Measurements from ENCODE around the gene PRKACG.

The PRKACG gene

DNA sequence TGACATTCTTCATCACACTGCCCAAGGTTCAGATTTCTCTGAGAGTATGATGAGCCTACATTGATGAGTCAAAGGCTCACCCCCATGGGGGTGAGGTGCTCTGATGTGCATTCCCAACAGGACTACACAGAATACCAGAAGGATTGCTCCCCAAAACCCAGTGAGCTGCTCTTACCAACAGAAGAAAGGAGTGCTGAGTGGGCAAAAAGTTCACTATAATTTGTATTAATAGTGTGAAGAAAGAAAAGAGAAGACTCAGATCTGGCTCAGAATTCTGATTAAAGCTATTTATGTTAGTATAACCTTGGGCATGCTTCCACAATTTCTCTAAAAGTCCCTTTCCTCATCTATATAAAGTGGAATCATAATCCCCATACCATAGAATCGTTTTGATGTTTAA, 46.1 kb downstream of the PRKACG start:
- Histone ChIP-seq H3K9me2 (ENCODE audit: low read depth, low read length) (no peaks in the 10 kb centered on the region), H3K9me3 (ENCODE audit: low read length) (no peaks in the 10 kb centered on the region), H3K4me2 (ENCODE audit: low read length) (no peak overlapping the region), H3K79me2 (ENCODE audit: insufficient read depth, low read length) (no peaks in the 10 kb centered on the region), H3K27ac (ENCODE audit: low read depth, low read length, poor library complexity, severe bottlenecking) (no peak overlapping the region), H4K20me1 (ENCODE audit: insufficient read depth, low read length) (no peaks in the 10 kb centered on the region), H3K9ac (ENCODE audit: low read length) (no peak overlapping the region), H3K4me1 (ENCODE audit: insufficient read depth, low read length, severe bottlenecking) (no peaks in the 10 kb centered on the region), H3F3A (ENCODE audit: insufficient read depth, low read length) (no peaks in the 10 kb centered on the region), H2AFZ (ENCODE audit: low read length) (no peak overlapping the region), H3K4me3 (ENCODE audit: low read depth, low read length, poor library complexity, severe bottlenecking) (no peak overlapping the region), H3K27me3 (ENCODE audit: insufficient read depth, low read length) (no peaks in the 10 kb centered on the region), H3K36me3 (ENCODE audit: insufficient read depth, low read length) (no peaks in the 10 kb centered on the region)
- no peak for TF ChIP-seq EZH2 (IDR thresholded peaks at IDR 0.05; ENCODE audit: borderline replicate concordance, low read length)
- TF ChIP-seq, protein P1, sequence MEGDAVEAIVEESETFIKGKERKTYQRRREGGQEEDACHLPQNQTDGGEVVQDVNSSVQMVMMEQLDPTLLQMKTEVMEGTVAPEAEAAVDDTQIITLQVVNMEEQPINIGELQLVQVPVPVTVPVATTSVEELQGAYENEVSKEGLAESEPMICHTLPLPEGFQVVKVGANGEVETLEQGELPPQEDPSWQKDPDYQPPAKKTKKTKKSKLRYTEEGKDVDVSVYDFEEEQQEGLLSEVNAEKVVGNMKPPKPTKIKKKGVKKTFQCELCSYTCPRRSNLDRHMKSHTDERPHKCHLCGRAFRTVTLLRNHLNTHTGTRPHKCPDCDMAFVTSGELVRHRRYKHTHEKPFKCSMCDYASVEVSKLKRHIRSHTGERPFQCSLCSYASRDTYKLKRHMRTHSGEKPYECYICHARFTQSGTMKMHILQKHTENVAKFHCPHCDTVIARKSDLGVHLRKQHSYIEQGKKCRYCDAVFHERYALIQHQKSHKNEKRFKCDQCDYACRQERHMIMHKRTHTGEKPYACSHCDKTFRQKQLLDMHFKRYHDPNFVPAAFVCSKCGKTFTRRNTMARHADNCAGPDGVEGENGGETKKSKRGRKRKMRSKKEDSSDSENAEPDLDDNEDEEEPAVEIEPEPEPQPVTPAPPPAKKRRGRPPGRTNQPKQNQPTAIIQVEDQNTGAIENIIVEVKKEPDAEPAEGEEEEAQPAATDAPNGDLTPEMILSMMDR (IDR thresholded peaks at IDR 0.05; ENCODE audit: low read length), result no peak

DNA sequence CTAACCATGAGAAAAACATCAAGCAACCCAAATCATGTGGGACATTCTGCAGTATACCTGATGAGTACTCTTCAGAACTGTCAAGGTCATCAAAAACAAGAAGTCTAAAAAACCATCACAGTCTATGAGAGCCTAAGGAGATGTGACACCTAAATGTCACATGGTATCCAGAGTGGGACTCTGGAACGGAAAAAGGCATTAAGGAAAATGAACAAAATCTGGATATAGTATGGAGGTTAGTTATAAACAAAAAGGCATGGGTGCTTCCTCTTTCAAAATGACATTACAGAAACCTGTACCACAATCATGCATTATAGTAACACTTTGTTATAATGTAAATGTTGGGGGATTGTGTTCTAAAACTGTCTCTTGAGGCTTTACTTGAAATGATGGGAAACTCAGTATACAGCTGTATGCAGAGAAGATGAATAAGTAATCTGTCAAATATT, 47.4 kb downstream of the PRKACG start:
- H3F3A ChIP-seq (ENCODE audit: insufficient read depth, low read length), result no peaks in the 10 kb centered on the region
- H3K4me2 ChIP-seq (ENCODE audit: low read length), result no peak overlapping the region
- no peaks in the 10 kb centered on the region for H3K36me3 ChIP-seq (ENCODE audit: insufficient read depth, low read length)
- H3K9ac ChIP-seq (ENCODE audit: low read length), result no peak overlapping the region
- no peak overlapping the region for H2AFZ ChIP-seq (ENCODE audit: low read length)
- no peaks in the 10 kb centered on the region for H4K20me1 ChIP-seq (ENCODE audit: insufficient read depth, low read length)
- H3K4me3 ChIP-seq (ENCODE audit: low read depth, low read length, poor library complexity, severe bottlenecking), result no peak overlapping the region
- no peak for TF ChIP-seq EZH2 (IDR thresholded peaks at IDR 0.05; ENCODE audit: borderline replicate concordance, low read length)
- TF ChIP-seq, protein P1 (IDR thresholded peaks at IDR 0.05; ENCODE audit: low read length), result no peak
- H3K79me2 ChIP-seq (ENCODE audit: insufficient read depth, low read length), result no peaks in the 10 kb centered on the region
- no peaks in the 10 kb centered on the region for H3K27me3 ChIP-seq (ENCODE audit: insufficient read depth, low read length)
- H3K4me1 ChIP-seq (ENCODE audit: insufficient read depth, low read length, severe bottlenecking), result no peaks in the 10 kb centered on the region
- no peak overlapping the region for H3K27ac ChIP-seq (ENCODE audit: low read depth, low read length, poor library complexity, severe bottlenecking)
- no peaks in the 10 kb centered on the region for H3K9me2 ChIP-seq (ENCODE audit: low read depth, low read length)
- H3K9me3 ChIP-seq (ENCODE audit: low read length), result no peaks in the 10 kb centered on the region

DNA sequence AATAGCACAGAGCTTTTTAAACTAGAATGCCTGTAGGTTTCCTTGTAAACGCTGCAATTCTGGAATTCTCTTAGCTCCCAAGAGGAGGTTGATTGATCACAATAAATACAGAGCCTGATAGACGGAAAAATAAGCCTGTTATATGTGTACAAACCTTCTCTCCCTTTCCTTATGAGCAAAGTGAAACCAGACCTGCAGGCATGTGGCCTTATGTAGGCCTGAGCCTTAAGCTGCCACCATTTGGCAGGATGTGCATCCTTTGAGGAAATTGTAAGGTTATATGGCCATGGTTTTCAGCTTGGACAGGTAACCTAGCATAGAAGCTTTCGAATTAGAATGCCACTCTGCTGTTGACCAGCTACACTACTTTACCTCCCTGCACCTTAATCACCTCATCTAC, 49.1 kb downstream of the PRKACG start:
- Histone ChIP-seq H3K4me1 (ENCODE audit: insufficient read depth, low read length, severe bottlenecking) (no peaks in the 10 kb centered on the region), H3K9me3 (ENCODE audit: low read length) (no peaks in the 10 kb centered on the region), H3K79me2 (ENCODE audit: insufficient read depth, low read length) (no peaks in the 10 kb centered on the region), H2AFZ (ENCODE audit: low read length) (no peak overlapping the region), H4K20me1 (ENCODE audit: insufficient read depth, low read length) (no peaks in the 10 kb centered on the region), H3K9ac (ENCODE audit: low read length) (no peak overlapping the region), H3K27me3 (ENCODE audit: insufficient read depth, low read length) (no peaks in the 10 kb centered on the region), H3K36me3 (ENCODE audit: insufficient read depth, low read length) (no peaks in the 10 kb centered on the region), H3F3A (ENCODE audit: insufficient read depth, low read length) (no peaks in the 10 kb centered on the region), H3K4me3 (ENCODE audit: low read depth, low read length, poor library complexity, severe bottlenecking) (no peak overlapping the region), H3K27ac (ENCODE audit: low read depth, low read length, poor library complexity, severe bottlenecking) (no peak overlapping the region), H3K4me2 (ENCODE audit: low read length) (no peak overlapping the region), H3K9me2 (ENCODE audit: low read depth, low read length) (no peaks in the 10 kb centered on the region)
- no peak for TF ChIP-seq EZH2 (IDR thresholded peaks at IDR 0.05; ENCODE audit: borderline replicate concordance, low read length)
- TF ChIP-seq, protein P1 (IDR thresholded peaks at IDR 0.05; ENCODE audit: low read length), result no peak
